Measurements from ENCODE around the gene CYP4B1. TPM values are rescaled to one million over a fixed set of nuclear protein-coding genes. Genes with fewer than 3 reads are reported as not detected.
"Not testable (repeated sequence)": the region's sequence is repeated elsewhere in the genome, so short reads cannot be mapped to it uniquely, and the experiment has no call there.

Gene CYP4B1
- total and polyA plus RNA-seq, 2 donors (not counting 1 experiment from before 2014, with no cell fraction given) = not detected

DNA sequence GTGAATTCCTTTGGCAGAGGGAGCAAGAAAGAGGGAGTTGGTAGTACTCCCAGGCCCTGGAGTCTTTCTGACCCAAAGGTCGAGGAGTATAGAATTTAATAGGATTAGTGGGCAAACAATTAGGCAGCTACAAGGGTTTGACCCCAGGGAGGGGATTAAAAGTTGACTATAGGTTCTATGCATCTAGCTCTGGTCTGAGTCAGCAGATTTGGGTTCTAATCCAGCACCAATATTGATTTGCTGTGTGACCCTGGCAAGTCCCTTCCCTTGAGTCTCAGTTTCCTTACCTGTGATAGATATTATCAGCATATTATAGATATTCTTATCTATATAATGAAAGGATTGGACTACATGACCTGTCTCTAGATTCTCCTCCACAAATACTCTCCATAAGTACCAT is 44.9 kb upstream of the CYP4B1 start:
- H3K27me3 ChIP-seq (ENCODE audit: control insufficient read depth, insufficient read depth, low read length) = no peaks in the 10 kb centered on the region
- H3K4me1 ChIP-seq (ENCODE audit: control insufficient read depth, extremely low read depth, insufficient read depth, low read length) = no peaks in the 10 kb centered on the region
- H3K4me3 ChIP-seq (replicated peaks in 1 of 4; ENCODE audit: control extremely low read depth in 1 of 4, insufficient read depth in 1 of 4, low read depth in 3 of 4, low read length in 4 of 4) = no peak overlapping the region
- no peak overlapping the region for H3K27ac ChIP-seq (ENCODE audit: insufficient read depth, low read length)
- no peaks in the 10 kb centered on the region for H3K9me3 ChIP-seq (ENCODE audit: control insufficient read depth, insufficient read depth, low read depth, low read length)
- no peak overlapping the region for H2AFZ ChIP-seq (ENCODE audit: low read length)
- no peak for TF ChIP-seq EZH2 (IDR thresholded peaks at IDR 0.05; ENCODE audit: low read length, missing control alignments)
- TF ChIP-seq, protein P1, sequence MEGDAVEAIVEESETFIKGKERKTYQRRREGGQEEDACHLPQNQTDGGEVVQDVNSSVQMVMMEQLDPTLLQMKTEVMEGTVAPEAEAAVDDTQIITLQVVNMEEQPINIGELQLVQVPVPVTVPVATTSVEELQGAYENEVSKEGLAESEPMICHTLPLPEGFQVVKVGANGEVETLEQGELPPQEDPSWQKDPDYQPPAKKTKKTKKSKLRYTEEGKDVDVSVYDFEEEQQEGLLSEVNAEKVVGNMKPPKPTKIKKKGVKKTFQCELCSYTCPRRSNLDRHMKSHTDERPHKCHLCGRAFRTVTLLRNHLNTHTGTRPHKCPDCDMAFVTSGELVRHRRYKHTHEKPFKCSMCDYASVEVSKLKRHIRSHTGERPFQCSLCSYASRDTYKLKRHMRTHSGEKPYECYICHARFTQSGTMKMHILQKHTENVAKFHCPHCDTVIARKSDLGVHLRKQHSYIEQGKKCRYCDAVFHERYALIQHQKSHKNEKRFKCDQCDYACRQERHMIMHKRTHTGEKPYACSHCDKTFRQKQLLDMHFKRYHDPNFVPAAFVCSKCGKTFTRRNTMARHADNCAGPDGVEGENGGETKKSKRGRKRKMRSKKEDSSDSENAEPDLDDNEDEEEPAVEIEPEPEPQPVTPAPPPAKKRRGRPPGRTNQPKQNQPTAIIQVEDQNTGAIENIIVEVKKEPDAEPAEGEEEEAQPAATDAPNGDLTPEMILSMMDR (conservative IDR thresholded peaks at IDR 0.05 in 1 of 2, IDR thresholded peaks at IDR 0.05 in 1 of 2; ENCODE audit: low read depth in 1 of 2, low read length in 2 of 2) = no peak
- no peak for DNase-seq (ENCODE audit: low read depth in 2 of 2)
- no peak overlapping the region for H3K9ac ChIP-seq (ENCODE audit: insufficient read depth, low read length)
- H3K36me3 ChIP-seq (ENCODE audit: control insufficient read depth, insufficient read depth, low read length) = no peaks in the 10 kb centered on the region
- H3K79me2 ChIP-seq (ENCODE audit: control insufficient read depth, insufficient read depth, low read length) = no peaks in the 10 kb centered on the region
- no peak overlapping the region for H3K4me2 ChIP-seq (ENCODE audit: extremely low read depth, insufficient read depth, low read length)
- H4K20me1 ChIP-seq (ENCODE audit: control insufficient read depth, extremely low read depth, insufficient read depth, low read length) = no peaks in the 10 kb centered on the region

DNA sequence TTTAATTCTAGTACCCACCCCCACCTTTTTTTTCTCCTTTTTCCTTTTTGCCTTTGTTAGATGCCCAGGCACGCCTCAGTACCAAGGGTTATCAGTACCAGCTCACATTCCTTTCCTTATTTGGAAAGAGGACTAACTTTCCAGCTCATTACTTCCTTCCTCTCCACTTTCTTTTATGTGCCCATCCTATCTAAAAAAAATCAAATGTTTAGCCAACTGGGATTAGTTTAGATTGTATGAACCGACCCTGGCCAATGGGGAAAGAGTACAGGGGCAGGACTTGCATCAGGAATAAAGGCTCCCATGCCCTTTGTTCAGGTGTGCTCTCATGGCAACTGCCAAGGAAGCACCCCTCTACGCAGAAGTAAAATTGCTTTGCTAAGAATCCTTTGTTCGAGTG is 44.1 kb upstream of the CYP4B1 start:
- H3K27me3 ChIP-seq (ENCODE audit: control insufficient read depth, insufficient read depth, low read length); H3K27ac ChIP-seq (ENCODE audit: insufficient read depth, low read length); H3K36me3 ChIP-seq (ENCODE audit: control insufficient read depth, insufficient read depth, low read length); DNase-seq (ENCODE audit: low read depth in 2 of 2); H3K4me2 ChIP-seq (ENCODE audit: extremely low read depth, insufficient read depth, low read length); H3K9ac ChIP-seq (ENCODE audit: insufficient read depth, low read length); H2AFZ ChIP-seq (ENCODE audit: low read length); H3K4me3 ChIP-seq (replicated peaks in 1 of 4; ENCODE audit: control extremely low read depth in 1 of 4, insufficient read depth in 1 of 4, low read depth in 3 of 4, low read length in 4 of 4); H3K9me3 ChIP-seq (ENCODE audit: control insufficient read depth, insufficient read depth, low read depth, low read length); H3K4me1 ChIP-seq (ENCODE audit: control insufficient read depth, extremely low read depth, insufficient read depth, low read length); H3K79me2 ChIP-seq (ENCODE audit: control insufficient read depth, insufficient read depth, low read length); H4K20me1 ChIP-seq (ENCODE audit: control insufficient read depth, extremely low read depth, insufficient read depth, low read length): not testable (repeated sequence)

DNA sequence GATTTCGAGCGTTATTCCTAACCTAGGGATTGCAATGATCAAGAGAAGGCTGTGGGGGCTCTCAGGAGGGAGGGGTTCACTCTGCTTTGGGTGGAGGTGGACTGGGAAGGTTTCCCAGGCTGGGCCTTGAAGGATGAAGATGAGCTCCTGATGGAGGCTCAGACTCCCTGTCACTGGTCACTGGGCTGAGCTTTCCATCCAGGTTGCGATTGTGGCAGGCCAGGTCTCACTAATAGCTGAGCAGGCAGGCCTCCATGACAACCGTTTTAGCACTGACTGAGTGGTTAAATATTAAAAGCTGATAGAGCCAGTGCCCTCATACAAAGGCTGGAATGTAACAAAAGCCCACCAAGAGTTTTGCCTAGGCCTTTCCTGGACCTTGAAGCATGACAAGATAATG is 43.7 kb upstream of the CYP4B1 start:
- no peak for DNase-seq (ENCODE audit: low read depth in 2 of 2)
- H3K4me1 ChIP-seq (ENCODE audit: control insufficient read depth, extremely low read depth, insufficient read depth, low read length) = no peaks in the 10 kb centered on the region
- no peak overlapping the region for H3K4me3 ChIP-seq (replicated peaks in 1 of 4; ENCODE audit: control extremely low read depth in 1 of 4, insufficient read depth in 1 of 4, low read depth in 3 of 4, low read length in 4 of 4)
- no peaks in the 10 kb centered on the region for H3K36me3 ChIP-seq (ENCODE audit: control insufficient read depth, insufficient read depth, low read length)
- no peaks in the 10 kb centered on the region for H4K20me1 ChIP-seq (ENCODE audit: control insufficient read depth, extremely low read depth, insufficient read depth, low read length)
- no peaks in the 10 kb centered on the region for H3K27me3 ChIP-seq (ENCODE audit: control insufficient read depth, insufficient read depth, low read length)
- H3K9ac ChIP-seq (ENCODE audit: insufficient read depth, low read length) = no peak overlapping the region
- no peaks in the 10 kb centered on the region for H3K9me3 ChIP-seq (ENCODE audit: control insufficient read depth, insufficient read depth, low read depth, low read length)
- no peak overlapping the region for H3K27ac ChIP-seq (ENCODE audit: insufficient read depth, low read length)
- no peak overlapping the region for H2AFZ ChIP-seq (ENCODE audit: low read length)
- TF ChIP-seq, protein P1 (conservative IDR thresholded peaks at IDR 0.05 in 1 of 2, IDR thresholded peaks at IDR 0.05 in 1 of 2; ENCODE audit: low read depth in 1 of 2, low read length in 2 of 2) = no peak
- no peak for TF ChIP-seq EZH2 (IDR thresholded peaks at IDR 0.05; ENCODE audit: low read length, missing control alignments)
- H3K79me2 ChIP-seq (ENCODE audit: control insufficient read depth, insufficient read depth, low read length) = no peaks in the 10 kb centered on the region
- no peak overlapping the region for H3K4me2 ChIP-seq (ENCODE audit: extremely low read depth, insufficient read depth, low read length)
